ENCODE results near the gene SCN8A. TPM values are rescaled to one million over a fixed set of nuclear protein-coding genes. Genes with fewer than 3 reads are reported as not detected.

SCN8A gene
- polyA plus RNA-seq, 2 of the 4 experiments (the other 2 are of a cell fraction) = 1.8 to 4.8 TPM

DNA sequence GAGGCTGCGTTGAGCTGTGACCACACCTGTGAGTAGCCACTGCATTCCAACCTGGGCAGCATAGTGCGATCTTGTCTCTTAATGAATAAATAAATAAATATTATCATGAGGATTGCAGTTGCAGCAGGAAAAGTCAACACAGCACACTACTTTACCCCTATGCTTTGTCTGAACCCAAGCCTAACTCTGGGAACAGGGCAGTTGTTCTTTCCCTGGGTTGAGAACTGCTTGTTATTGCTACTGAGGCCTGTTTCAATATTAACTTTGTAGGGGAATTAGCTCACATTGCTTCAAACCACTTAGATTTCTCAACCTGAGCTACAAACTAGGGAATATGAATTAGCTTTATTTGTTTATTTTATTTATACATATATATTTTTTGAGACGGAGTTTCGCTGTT is 102.5 kb downstream of the SCN8A start:
- POLR2A ChIA-PET = no interaction called here
- Histone ChIP-seq H3K4me1 (no peaks in the 10 kb centered on the region), H3K9me3 (no peaks in the 10 kb centered on the region), H3K27ac (no peak overlapping the region), H3K4me2 (no peak overlapping the region), H3K4me3 (no peak overlapping the region)
- ATAC-seq = no peak
- FAIRE-seq = no peak
- TF ChIP-seq JUN (IDR thresholded peaks at IDR 0.05) = no peak
- TF ChIP-seq FOSL2 (IDR thresholded peaks at IDR 0.05) = no peak
- no peak for TF ChIP-seq FOSL2 (CRISPR knock-in tag; IDR thresholded peaks at IDR 0.05)
- no peak for TF ChIP-seq HOXB5 (CRISPR knock-in tag; IDR thresholded peaks at IDR 0.05)
- TF ChIP-seq BHLHE40 (IDR thresholded peaks at IDR 0.05; ENCODE audit: low read depth, low read length) = no peak
- DNase-seq (ENCODE audit: low read depth in 1 of 2, low spot score in 1 of 2) = no peak
- CTCF ChIA-PET = interaction anchor here (1.2 kb wide), 1 partner anchor 14 kb away, joined by 3 read pairs; no protein-coding TSS in a partner anchor
- 92% methylated on average over 4 of the region's 4 CpGs for WGBS (ENCODE audit: missing lambda C conversion rate)

DNA sequence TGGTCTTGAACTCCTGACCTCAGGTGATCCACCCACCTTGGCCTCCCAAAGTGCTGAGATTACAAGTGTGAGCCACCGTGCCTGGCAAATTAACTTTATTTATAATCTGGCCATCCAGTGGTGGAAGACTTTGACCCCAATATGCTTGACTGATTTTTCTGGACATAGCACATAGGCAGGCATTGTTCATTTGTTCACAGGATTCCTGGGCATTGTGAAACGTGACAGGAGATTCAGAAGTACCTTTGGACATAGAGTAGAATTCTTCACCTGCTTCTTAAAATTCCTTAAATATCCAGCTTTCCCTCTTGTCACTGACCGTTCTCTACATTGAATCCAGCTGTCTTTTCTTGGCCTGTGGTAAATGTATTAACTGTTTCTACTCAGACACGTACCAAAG is 103.1 kb downstream of the SCN8A start:
- no peak overlapping the region for H3K4me3 ChIP-seq
- ChIA-PET POLR2A (no interaction called here), CTCF (interaction anchor here (1.0 to 1.2 kb wide), 2 partner anchors 15 to 299 kb away, joined by 3 read pairs; no protein-coding TSS in a partner anchor)
- H3K9me3 ChIP-seq = no peaks in the 10 kb centered on the region
- FAIRE-seq (no peak), ATAC-seq (no peak), DNase-seq (ENCODE audit: low read depth in 1 of 2, low spot score in 1 of 2) (no peak)
- 74% methylated on average over 4 of the region's 4 CpGs for WGBS (ENCODE audit: missing lambda C conversion rate)
- no peak overlapping the region for H3K27ac ChIP-seq
- no peak overlapping the region for H3K4me2 ChIP-seq
- TF ChIP-seq JUN (IDR thresholded peaks at IDR 0.05) = no peak
- no peak for TF ChIP-seq MAZ (IDR thresholded peaks at IDR 0.05; ENCODE audit: borderline replicate concordance, low read depth, low read length)
- no peak for TF ChIP-seq EHMT2 (IDR thresholded peaks at IDR 0.05; ENCODE audit: low read depth)
- no peak for TF ChIP-seq PHF8 (IDR thresholded peaks at IDR 0.05; ENCODE audit: borderline replicate concordance, low read depth)
- no peak for TF ChIP-seq BHLHE40 (IDR thresholded peaks at IDR 0.05; ENCODE audit: low read depth, low read length)
- TF ChIP-seq RCOR1 (IDR thresholded peaks at IDR 0.05; ENCODE audit: low read depth, low read length) = no peak
- no peak for TF ChIP-seq POLR2A (IDR thresholded peaks at IDR 0.05; ENCODE audit: low read length)
- no peaks in the 10 kb centered on the region for H3K4me1 ChIP-seq

DNA sequence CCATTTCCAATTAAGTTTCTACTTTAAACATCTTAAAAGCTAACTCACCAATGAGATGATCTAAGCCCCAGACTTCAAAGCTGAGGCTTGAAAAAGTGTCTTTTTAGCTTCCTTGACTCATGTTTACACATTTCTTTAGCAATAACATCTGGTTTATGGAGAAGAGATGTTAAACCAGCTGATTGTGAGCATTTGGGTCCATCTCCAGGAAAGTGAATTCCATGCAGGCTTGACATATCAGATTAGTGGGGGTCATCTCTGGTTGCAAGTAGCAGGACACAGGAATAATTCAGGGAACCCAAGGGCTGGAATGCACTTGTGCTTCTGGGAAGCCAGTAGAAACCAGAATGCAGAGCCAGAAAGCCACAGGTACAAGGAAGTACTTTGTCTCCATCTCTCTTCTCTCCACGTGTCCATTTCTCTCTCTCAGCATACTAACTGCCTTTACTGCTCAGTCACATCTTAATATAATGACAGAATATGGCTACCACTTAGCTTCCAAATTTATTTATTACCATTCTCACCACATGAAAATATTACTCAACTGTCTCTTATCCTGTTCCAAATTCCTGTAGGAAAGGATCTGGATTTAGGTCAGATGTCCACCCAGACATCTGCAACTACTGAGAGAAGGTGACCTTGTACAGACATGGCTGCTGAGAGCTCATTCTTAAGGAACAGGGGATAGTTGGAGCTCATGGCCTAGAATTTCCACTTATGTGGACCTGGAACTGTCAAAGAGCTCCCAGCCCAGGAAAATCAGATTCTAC is 104.4 kb downstream of the SCN8A start:
- DNase-seq (ENCODE audit: low read depth in 1 of 2, low spot score in 1 of 2) (no peak), FAIRE-seq (no peak), ATAC-seq (no peak)
- Histone ChIP-seq H3K27ac (no peak overlapping the region), H3K4me3 (no peak overlapping the region), H3K4me2 (no peak overlapping the region), H3K4me1 (no peaks in the 10 kb centered on the region), H3K9me3 (no peaks in the 10 kb centered on the region)
- TF ChIP-seq NPAS2 (CRISPR knock-in tag; IDR thresholded peaks at IDR 0.05; ENCODE audit: borderline replicate concordance) = no peak
- no peak for TF ChIP-seq MAZ (IDR thresholded peaks at IDR 0.05; ENCODE audit: borderline replicate concordance, low read depth, low read length)
- no peak for TF ChIP-seq CBX8 (IDR thresholded peaks at IDR 0.05)
- no peak for TF ChIP-seq FOSB (CRISPR knock-in tag; IDR thresholded peaks at IDR 0.05)
- no peak for TF ChIP-seq ESRRA (IDR thresholded peaks at IDR 0.05; ENCODE audit: borderline replicate concordance, low read length)
- TF ChIP-seq NR3C1 (IDR thresholded peaks at IDR 0.05) = no peak
- TF ChIP-seq SMC3 (IDR thresholded peaks at IDR 0.05) = no peak
- no peak for TF ChIP-seq ZC3H11A (IDR thresholded peaks at IDR 0.05)
- ChIA-PET CTCF (interaction anchor here (0.5 to 0.8 kb wide), 2 partner anchors 8 to 960 kb away, joined by 3 read pairs; no protein-coding TSS in a partner anchor), POLR2A (no interaction called here)
- 62% methylated on average over 1 of the region's 1 CpG for WGBS (ENCODE audit: missing lambda C conversion rate)

GRCh38 chr12:51699219-51699618 is 108.2 kb downstream of the SCN8A start:
- POLR2A ChIA-PET = no interaction called here
- WGBS (ENCODE audit: missing lambda C conversion rate) = 90% methylated on average over 1 of the region's 1 CpG
- H3K4me2 ChIP-seq = no peak overlapping the region
- ATAC-seq (no peak), DNase-seq (ENCODE audit: low read depth in 1 of 2, low spot score in 1 of 2) (no peak), FAIRE-seq (no peak)
- CTCF ChIA-PET = no interaction called here
- H3K9me3 ChIP-seq = no peaks in the 10 kb centered on the region
- H3K27ac ChIP-seq = no peak overlapping the region
- H3K4me3 ChIP-seq = no peak overlapping the region
- no peaks in the 10 kb centered on the region for H3K4me1 ChIP-seq
- TF ChIP-seq, protein P1, sequence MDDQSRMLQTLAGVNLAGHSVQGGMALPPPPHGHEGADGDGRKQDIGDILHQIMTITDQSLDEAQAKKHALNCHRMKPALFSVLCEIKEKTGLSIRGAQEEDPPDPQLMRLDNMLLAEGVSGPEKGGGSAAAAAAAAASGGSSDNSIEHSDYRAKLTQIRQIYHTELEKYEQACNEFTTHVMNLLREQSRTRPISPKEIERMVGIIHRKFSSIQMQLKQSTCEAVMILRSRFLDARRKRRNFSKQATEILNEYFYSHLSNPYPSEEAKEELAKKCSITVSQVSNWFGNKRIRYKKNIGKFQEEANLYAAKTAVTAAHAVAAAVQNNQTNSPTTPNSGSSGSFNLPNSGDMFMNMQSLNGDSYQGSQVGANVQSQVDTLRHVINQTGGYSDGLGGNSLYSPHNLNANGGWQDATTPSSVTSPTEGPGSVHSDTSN (IDR thresholded peaks at IDR 0.05) = no peak
- TF ChIP-seq MAFK (IDR thresholded peaks at IDR 0.05; ENCODE audit: partially characterized antibody) (peak; percentile 63), ZNF302 (CRISPR knock-in tag; IDR thresholded peaks at IDR 0.05) (no peak), HDAC2 (IDR thresholded peaks at IDR 0.05) (no peak)

All from A549 (cell line).